Prostate gland (tissue), 2 donors: ENCODE results near the gene INPP4B. TPM values are rescaled to one million over a fixed set of nuclear protein-coding genes. Genes with fewer than 3 reads are reported as not detected.

Source experiments
- DNase-seq: peaks from one replicate; pipeline ENCODE4 v3.0.0-alpha.2; 2019; ENCODE audit warnings: low spot score
- H3K27ac ChIP-seq, 2 donors: fragments of 200-600 bp; sonication (generic); 2 replicates each; pipeline ENCODE4 v1.5.1; 2017 to 2019
- H3K27me3 ChIP-seq: fragments of 200-600 bp; sonication (generic); replicated peaks from 2 replicates; pipeline ENCODE4 v1.5.1; 2019; ENCODE audit not compliant: insufficient read depth
- H3K36me3 ChIP-seq, 2 donors: fragments of 200-600 bp; sonication (generic); 1 replicate in 1 of 2; 2 replicates in 1 of 2; pipeline versions ENCODE4 v1.5.1 to v1.8.1; 2017 to 2019
- H3K4me1 ChIP-seq: fragments of 200-600 bp; sonication (generic); replicated peaks from 2 replicates; pipeline ENCODE4 v1.5.1; 2019
- H3K4me3 ChIP-seq, 2 donors: fragments of 200-600 bp; sonication (generic); 2 replicates each; pipeline ENCODE4 v1.5.1; 2017 to 2019
- H3K9me3 ChIP-seq: fragments of 200-600 bp; sonication (generic); 2 replicates; pipeline ENCODE4 v1.5.1; 2017
- POLR2A ChIP-seq: fragments of 450-650 bp; IDR thresholded peaks from one replicate; pipeline ENCODE4 v1.6.1; 2016; ENCODE audit warnings: antibody characterized with exemption, mild to moderate bottlenecking
- POLR2AphosphoS5 ChIP-seq: sonication (generic); formaldehyde crosslinking; IDR thresholded peaks from one replicate; pipeline ENCODE4 v1.6.1; 2017; ENCODE audit warnings: antibody characterized with exemption
- WGBS: methylation state at CpG from one replicate; pipeline ENCODE4 v1.1.5; 2018; 5-methylcytosine and 5-hydroxymethylcytosine counted together
- intact Hi-C: fragments of 100-400 bp; cut with DNase I; formaldehyde crosslinking; loops from one replicate; pipeline ENCODE4 v1.14.2; 2022
- total RNA-seq, 2 donors: library from RNA; depleted of rRNA; stranded (reverse); fragments of >200 nt; gene quantifications; one replicate each; pipeline ENCODE4 v1.1.0, GENCODE V29; 2016
- TF ChIP-seq, protein P1 (sequence below), 4 experiments: fragments of 200-600 bp in 2 of 4; fragments of 450-650 bp in 2 of 4; sonication (generic) in 2 of 4; IDR thresholded peaks; 1 replicate in 3 of 4; 2 replicates in 1 of 4; pipeline ENCODE4 v1.5.1; 2016 to 2019; ENCODE audit warnings: antibody characterized with exemption in 4 of 4, mild to moderate bottlenecking in 2 of 4, moderate library complexity in 2 of 4

The INPP4B gene
- total RNA-seq, 2 donors from 2014 or later, result 22.3 to 49.7 TPM

DNA sequence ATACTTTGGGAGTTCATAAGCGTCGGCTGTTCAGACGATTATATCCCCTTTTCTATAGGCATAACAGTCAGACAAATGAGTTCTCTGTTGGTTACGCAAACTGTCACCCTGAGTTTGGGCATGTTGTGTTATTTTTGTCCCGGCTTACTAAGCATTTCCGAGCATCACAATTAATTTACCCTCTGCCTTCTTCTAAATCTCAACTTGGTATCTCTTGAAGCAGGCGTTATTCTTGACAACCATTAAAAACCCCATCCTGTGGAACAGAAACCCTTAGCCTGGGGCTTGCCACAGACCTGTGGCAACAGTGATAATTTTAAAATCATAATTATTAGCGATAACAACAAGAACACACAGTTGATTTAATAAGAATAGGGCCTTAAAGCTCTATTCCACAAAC is 558.7 kb downstream of the INPP4B start:
- H3K4me3 ChIP-seq, result no peak overlapping the region
- H3K36me3 ChIP-seq, result no peaks in the 10 kb centered on the region
- no peaks in the 10 kb centered on the region for H3K27me3 ChIP-seq
- TF ChIP-seq, protein P1, sequence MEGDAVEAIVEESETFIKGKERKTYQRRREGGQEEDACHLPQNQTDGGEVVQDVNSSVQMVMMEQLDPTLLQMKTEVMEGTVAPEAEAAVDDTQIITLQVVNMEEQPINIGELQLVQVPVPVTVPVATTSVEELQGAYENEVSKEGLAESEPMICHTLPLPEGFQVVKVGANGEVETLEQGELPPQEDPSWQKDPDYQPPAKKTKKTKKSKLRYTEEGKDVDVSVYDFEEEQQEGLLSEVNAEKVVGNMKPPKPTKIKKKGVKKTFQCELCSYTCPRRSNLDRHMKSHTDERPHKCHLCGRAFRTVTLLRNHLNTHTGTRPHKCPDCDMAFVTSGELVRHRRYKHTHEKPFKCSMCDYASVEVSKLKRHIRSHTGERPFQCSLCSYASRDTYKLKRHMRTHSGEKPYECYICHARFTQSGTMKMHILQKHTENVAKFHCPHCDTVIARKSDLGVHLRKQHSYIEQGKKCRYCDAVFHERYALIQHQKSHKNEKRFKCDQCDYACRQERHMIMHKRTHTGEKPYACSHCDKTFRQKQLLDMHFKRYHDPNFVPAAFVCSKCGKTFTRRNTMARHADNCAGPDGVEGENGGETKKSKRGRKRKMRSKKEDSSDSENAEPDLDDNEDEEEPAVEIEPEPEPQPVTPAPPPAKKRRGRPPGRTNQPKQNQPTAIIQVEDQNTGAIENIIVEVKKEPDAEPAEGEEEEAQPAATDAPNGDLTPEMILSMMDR (IDR thresholded peaks at IDR 0.05), result no peak
- no peak for TF ChIP-seq POLR2A
- TF ChIP-seq POLR2AphosphoS5, result no peak
- H3K27ac ChIP-seq, result no peak overlapping the region
- no peaks in the 10 kb centered on the region for H3K9me3 ChIP-seq
- 94% methylated on average over 8 of the region's 8 CpGs for whole genome bisulfite sequencing
- H3K4me1 ChIP-seq, result no peaks in the 10 kb centered on the region
- DNase-seq, result no peak
- intact Hi-C loops, result no loop called here

DNA sequence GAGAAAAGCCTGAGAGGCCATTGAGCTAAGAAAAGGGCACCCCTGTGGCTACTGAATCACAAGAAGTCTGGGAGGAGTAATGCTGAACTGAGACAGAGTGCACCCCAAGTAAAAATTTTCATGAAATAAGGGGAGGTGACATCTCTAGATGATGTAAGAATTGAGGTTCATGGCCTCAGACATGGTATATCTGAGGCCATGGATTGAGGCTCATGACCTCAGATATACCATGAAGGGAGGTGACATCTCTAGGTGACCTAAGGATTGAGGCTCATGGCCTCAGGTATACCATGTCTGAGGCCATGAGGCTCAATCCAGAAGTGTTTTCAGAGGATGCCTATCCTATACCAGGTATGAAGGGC is 560.9 kb downstream of the INPP4B start:
- no peaks in the 10 kb centered on the region for H3K27me3 ChIP-seq
- no peaks in the 10 kb centered on the region for H3K9me3 ChIP-seq
- no peak for TF ChIP-seq POLR2AphosphoS5
- TF ChIP-seq, protein P1 (IDR thresholded peaks at IDR 0.05), result no peak
- no peak for TF ChIP-seq POLR2A
- H3K27ac ChIP-seq, result no peak overlapping the region
- intact Hi-C loops, result no loop called here
- H3K4me1 ChIP-seq, result no peaks in the 10 kb centered on the region
- no peaks in the 10 kb centered on the region for H3K36me3 ChIP-seq
- H3K4me3 ChIP-seq, result no peak overlapping the region
- no peak for DNase-seq

DNA sequence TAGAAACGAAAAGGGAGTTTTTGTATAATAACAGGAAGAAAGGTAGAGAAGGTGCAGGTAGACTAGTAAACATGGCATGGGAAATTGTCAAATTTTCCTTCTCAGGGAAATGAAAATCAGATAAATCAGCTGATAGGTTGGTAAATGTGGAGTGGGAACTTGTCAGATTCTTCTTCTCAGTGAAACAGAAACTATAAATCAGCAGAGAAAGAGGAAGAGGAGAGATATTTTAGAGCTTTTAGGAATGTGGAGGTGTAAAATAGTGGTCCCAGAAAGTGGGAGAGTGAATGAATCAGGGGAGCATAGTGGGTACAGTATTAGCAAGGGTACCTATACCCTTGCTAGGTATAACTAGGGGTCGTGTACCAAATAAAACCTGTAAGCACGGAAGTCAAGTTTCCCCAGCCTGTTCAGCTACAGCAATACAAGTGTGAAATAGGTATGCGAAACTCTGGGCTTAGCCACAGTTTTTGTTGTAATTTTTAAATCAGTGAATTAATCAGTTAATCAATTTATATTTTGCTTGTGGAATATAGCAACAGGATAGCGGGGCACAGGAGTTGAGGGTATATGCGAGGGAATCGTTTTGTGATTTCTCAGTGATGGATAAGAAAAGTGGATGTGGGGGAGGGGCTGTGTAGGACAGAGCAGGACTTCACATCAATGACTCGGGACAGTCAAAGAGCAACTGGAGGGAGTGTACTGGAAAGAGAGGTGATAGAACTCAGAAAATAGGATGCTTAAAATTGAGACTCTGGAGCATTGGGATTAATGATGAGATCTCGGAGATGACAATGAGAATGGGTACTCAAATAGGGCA is 561.5 kb downstream of the INPP4B start:
- Histone ChIP-seq H3K4me1 (no peaks in the 10 kb centered on the region), H3K27me3 (no peaks in the 10 kb centered on the region), H3K27ac (no peak overlapping the region), H3K9me3 (no peaks in the 10 kb centered on the region), H3K36me3 (no peaks in the 10 kb centered on the region), H3K4me3 (no peak overlapping the region)
- DNase-seq, result no peak
- 82% methylated on average over 9 of the region's 9 CpGs for WGBS
- TF ChIP-seq POLR2A (no peak), POLR2AphosphoS5 (no peak)
- TF ChIP-seq, protein P1 (IDR thresholded peaks at IDR 0.05), result no peak
- intact Hi-C loops, result no loop called here

DNA sequence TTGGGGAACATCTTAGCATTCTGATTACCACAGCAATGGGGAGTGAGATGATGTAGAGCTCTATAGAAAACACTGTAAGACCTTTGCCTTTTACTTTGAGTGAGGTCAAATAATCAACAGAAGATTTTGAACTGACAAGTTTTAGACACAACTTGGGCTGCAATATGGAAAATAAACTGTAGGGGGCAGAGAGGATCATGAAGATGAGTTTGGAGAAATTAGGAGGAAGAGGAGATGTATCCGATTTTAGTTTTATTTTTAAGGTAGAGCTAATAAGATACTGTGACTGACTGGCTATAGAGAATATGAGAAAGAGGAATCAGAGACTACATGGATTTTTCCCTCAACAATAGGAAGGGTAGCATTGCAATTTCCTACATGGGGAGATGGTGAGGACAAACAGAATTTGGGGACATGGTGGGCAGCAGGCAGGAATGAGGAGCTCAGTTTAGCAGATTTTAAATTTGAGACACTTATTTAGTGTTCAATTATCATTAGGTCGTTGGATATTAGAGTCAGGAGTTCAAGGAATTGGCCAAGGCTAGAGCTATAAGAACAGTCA is 563.1 kb downstream of the INPP4B start:
- Histone ChIP-seq H3K27ac (no peak overlapping the region), H3K4me1 (no peaks in the 10 kb centered on the region), H3K9me3 (no peaks in the 10 kb centered on the region), H3K4me3 (no peak overlapping the region), H3K27me3 (no peaks in the 10 kb centered on the region), H3K36me3 (no peaks in the 10 kb centered on the region)
- no peak for DNase-seq
- intact Hi-C loops, result no loop called here
- 18% methylated on average over 2 of the region's 2 CpGs for WGBS
- TF ChIP-seq, protein P1 (IDR thresholded peaks at IDR 0.05), result peak in 2 of 4 experiments; percentile 36 to 44
- TF ChIP-seq POLR2A, result no peak

DNA sequence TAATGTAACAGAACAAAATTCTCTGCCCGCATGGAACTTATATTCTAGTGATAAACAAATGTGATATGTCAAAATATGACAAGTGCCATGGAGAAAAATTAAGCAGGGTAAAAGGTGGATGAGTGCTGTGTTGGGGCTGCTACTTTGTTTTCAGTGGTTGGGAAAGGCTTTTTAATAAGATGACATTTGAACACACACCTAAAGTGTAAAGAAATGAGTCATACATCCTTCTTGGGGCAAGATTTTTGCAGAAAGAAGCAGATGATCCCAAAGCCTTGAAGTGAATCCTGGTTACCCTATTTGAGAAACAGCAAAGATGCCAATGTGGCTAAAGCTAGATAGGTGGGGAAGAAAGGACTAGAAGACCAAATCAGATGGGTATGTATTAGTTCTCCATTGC is 564.1 kb downstream of the INPP4B start:
- no peak for TF ChIP-seq POLR2AphosphoS5
- TF ChIP-seq POLR2A, result no peak
- TF ChIP-seq, protein P1 (IDR thresholded peaks at IDR 0.05), result no peak
- Histone ChIP-seq H3K27ac (no peak overlapping the region), H3K4me3 (no peak overlapping the region), H3K36me3 (no peaks in the 10 kb centered on the region), H3K27me3 (no peaks in the 10 kb centered on the region), H3K9me3 (no peaks in the 10 kb centered on the region), H3K4me1 (no peaks in the 10 kb centered on the region)
- intact Hi-C loops, result no loop called here
- 94% methylated on average over 1 of the region's 1 CpG for WGBS
- DNase-seq, result no peak
